Measurements from ENCODE around the gene MINDY1.

Gene MINDY1, protein sequence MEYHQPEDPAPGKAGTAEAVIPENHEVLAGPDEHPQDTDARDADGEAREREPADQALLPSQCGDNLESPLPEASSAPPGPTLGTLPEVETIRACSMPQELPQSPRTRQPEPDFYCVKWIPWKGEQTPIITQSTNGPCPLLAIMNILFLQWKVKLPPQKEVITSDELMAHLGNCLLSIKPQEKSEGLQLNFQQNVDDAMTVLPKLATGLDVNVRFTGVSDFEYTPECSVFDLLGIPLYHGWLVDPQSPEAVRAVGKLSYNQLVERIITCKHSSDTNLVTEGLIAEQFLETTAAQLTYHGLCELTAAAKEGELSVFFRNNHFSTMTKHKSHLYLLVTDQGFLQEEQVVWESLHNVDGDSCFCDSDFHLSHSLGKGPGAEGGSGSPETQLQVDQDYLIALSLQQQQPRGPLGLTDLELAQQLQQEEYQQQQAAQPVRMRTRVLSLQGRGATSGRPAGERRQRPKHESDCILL

DNA sequence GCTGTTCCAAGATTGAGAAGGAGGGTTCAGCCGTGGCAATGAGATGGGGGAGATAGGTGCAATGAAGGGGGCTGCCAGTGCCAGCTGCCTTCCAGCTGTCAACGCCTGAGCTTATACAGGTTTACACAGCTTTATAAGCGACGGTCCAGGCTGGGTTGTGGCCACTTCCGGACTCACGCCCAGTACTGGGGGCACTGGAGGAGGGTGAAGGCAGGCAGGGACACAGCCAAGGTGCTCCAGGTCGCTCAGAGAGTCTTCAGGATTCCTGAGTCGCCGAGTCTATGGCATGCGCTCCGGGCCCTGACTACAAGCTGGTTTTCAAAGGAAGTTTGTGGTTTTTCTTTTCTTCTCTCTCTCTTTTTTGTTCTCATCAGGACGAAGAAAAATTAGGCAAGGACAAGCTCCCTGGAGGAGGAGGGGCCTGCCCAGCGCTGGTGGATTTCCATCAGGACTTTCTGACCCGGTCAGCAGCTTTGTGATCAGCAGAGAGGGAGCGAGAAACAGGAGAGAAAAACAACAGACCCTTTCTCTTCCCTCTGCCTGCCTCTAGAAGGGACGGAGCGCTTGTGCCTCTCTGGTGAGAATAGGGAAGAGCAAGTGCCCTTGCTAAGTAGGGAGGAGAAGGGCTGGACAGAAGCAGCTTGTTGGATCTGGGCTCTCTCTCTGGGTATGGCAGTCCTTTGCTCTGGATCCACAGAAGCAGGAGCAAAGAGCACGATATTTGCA is at the start of gene MINDY1:
Gene MINDY1 (minus strand): TSS at position 576 of the 726 bp plus-strand sequence. CDS start 4,285 bp downstream, outside the sequence.
- peak; percentile 38 for TF ChIP-seq CTCF (IDR thresholded peaks at IDR 0.05)

- TF ChIP-seq CTCF (IDR thresholded peaks at IDR 0.05), result no peak
Measured at GRCh38 chr1:151056149-151056548, 49.4 kb upstream of the MINDY1 start.

- TF ChIP-seq CTCF (IDR thresholded peaks at IDR 0.05), result no peak
Measured at GRCh38 chr1:151055581-151055980, 48.9 kb upstream of the MINDY1 start.

DNA sequence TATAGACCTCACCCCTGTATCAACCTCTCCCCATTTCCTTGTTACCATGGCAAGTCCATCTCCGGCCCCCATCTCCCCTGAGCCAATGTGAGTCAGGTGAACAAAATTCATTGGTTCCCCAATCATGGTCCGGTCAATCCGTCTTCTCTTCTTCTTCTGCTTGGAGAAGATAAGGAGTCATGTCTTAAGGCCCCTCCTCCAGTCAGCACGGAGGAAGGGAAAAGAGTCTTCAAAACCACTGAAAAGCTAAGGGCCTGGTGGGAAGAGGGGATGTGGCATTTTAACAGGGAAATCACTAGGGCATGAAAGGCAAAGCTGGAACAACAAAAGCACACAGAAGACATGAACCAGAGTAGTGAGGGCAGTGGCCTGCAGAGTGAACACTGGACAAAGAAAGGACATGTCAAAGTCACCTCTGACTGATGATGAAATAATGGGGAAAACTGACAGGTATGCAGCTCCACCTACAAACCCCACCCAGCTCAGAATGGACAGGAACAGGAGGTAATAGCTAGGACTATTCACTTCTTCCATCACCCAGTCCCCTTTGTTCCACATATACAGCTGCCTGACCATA is 48.4 kb upstream of the MINDY1 start:
- TF ChIP-seq CTCF (IDR thresholded peaks at IDR 0.05), result no peak

- TF ChIP-seq CTCF (IDR thresholded peaks at IDR 0.05), result no peak
Measured at GRCh38 chr1:151051356-151052009, 44.8 kb upstream of the MINDY1 start.

DNA sequence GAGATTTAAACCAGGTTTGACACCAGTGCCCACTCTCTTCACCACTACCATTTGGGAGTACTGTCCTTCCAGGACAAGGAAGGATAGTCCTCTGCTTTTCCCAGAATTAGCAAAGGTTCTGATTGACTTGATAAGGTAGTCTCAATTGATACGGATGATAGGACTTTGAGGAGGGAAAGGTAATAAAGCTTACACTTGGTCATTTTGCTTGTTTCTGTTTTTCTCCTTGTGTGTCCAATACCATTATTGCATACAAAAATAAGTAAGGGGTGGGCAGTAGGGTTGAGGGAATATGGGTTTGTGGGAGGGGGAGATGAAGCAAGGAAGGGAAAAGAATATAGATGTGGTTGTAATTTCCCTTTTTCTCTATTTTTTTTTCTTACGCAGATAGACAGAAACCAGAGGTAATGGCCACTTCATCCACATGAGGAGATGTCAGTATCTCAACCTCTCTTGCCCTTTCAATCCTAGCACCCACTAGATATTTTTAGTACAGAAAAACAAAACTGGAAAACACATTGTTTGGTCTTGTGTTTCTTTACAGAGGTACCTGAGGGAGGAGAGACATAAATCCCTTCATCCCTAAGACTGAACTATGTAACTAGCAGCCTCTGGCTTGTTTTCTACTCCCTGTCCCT is 43.5 kb upstream of the MINDY1 start:
- no peak for TF ChIP-seq CTCF (IDR thresholded peaks at IDR 0.05)

GRCh38 chr1:151049458-151049857 is 42.8 kb upstream of the MINDY1 start:
- no peak for TF ChIP-seq CTCF (IDR thresholded peaks at IDR 0.05)
